HEK293T (cell line): ENCODE data around the gene ANKFN1.

ENCODE experiments used
- ARNT ChIP-seq: fragments of 450-650 bp; IDR thresholded peaks from 2 replicates; pipeline ENCODE4 v1.6.1; 2017; ENCODE audit warnings: mild to moderate bottlenecking
- BHLHE40 ChIP-seq: fragments of 450-650 bp; IDR thresholded peaks from 2 replicates; pipeline ENCODE4 v1.6.1; 2016; ENCODE audit warnings: mild to moderate bottlenecking, moderate library complexity, borderline replicate concordance
- CTBP1 ChIP-seq: fragments of 450-650 bp; IDR thresholded peaks from 2 replicates; pipeline ENCODE4 v1.6.1; 2016; ENCODE audit warnings: borderline replicate concordance
- ELF4 ChIP-seq: fragments of 450-650 bp; IDR thresholded peaks from 2 replicates; pipeline ENCODE4 v1.6.1; 2017; ENCODE audit warnings: antibody characterized with exemption
- FOXA1 ChIP-seq: fragments of 450-650 bp; IDR thresholded peaks from 2 replicates; pipeline ENCODE4 v1.6.1; 2016; ENCODE audit warnings: mild to moderate bottlenecking
- FOXK2 ChIP-seq: fragments of 450-650 bp; IDR thresholded peaks from 2 replicates; pipeline ENCODE4 v1.6.1; 2016; ENCODE audit warnings: mild to moderate bottlenecking
- FOXM1 ChIP-seq: fragments of 450-650 bp; IDR thresholded peaks from 2 replicates; pipeline ENCODE4 v1.6.1; 2017; ENCODE audit warnings: mild to moderate bottlenecking, borderline replicate concordance
- L3MBTL2 ChIP-seq: fragments of 450-650 bp; conservative IDR thresholded peaks from 2 replicates; pipeline ENCODE4 v1.6.1; 2016; ENCODE audit warnings: mild to moderate bottlenecking
- LEF1 ChIP-seq: fragments of 450-650 bp; IDR thresholded peaks from 2 replicates; pipeline ENCODE4 v1.6.1; 2017; ENCODE audit warnings: mild to moderate bottlenecking, borderline replicate concordance
- NFRKB ChIP-seq: fragments of 450-650 bp; IDR thresholded peaks from 2 replicates; pipeline ENCODE4 v1.6.1; 2016; ENCODE audit warnings: mild to moderate bottlenecking, moderate library complexity
- PKNOX1 ChIP-seq: fragments of 450-650 bp; IDR thresholded peaks from 2 replicates; pipeline ENCODE4 v1.6.1; 2016
- SP1 ChIP-seq: fragments of 450-650 bp; IDR thresholded peaks from 2 replicates; pipeline ENCODE4 v1.6.1; 2017
- SUZ12 ChIP-seq: fragments of 450-650 bp; IDR thresholded peaks from 2 replicates; pipeline ENCODE4 v1.6.1; 2016; ENCODE audit warnings: mild to moderate bottlenecking
- TARDBP ChIP-seq: fragments of 450-650 bp; IDR thresholded peaks from 2 replicates; pipeline ENCODE4 v1.6.1; 2016

- no peak for TF ChIP-seq FOXA1
- no peak for TF ChIP-seq BHLHE40
- TF ChIP-seq FOXM1: no peak
- TF ChIP-seq LEF1: no peak
- no peak for TF ChIP-seq PKNOX1
- no peak for TF ChIP-seq ARNT
- no peak for TF ChIP-seq NFRKB
- no peak for TF ChIP-seq FOXK2
- no peak for TF ChIP-seq SUZ12
- TF ChIP-seq SP1: no peak
- TF ChIP-seq L3MBTL2: no peak
- no peak for TF ChIP-seq CTBP1
- no peak for TF ChIP-seq TARDBP
- TF ChIP-seq ELF4: no peak
Observed at GRCh38 chr17:56230660-56231059, 77.4 kb downstream of the ANKFN1 start.
